GM21717 (cell line): ENCODE results near the gene PLTP.
"Not testable (repeated sequence)": the region's sequence is repeated elsewhere in the genome, so short reads cannot be mapped to it uniquely, and the experiment has no call there.

Source experiments
- ATAC-seq: cut with Tn5 transposase; IDR thresholded peaks from one replicate; pipeline ENCODE4 v1.9.1; 2021; ENCODE audit warnings: mild to moderate bottlenecking, moderate library complexity; ENCODE audit not compliant: unreplicated experiment

Gene PLTP

DNA sequence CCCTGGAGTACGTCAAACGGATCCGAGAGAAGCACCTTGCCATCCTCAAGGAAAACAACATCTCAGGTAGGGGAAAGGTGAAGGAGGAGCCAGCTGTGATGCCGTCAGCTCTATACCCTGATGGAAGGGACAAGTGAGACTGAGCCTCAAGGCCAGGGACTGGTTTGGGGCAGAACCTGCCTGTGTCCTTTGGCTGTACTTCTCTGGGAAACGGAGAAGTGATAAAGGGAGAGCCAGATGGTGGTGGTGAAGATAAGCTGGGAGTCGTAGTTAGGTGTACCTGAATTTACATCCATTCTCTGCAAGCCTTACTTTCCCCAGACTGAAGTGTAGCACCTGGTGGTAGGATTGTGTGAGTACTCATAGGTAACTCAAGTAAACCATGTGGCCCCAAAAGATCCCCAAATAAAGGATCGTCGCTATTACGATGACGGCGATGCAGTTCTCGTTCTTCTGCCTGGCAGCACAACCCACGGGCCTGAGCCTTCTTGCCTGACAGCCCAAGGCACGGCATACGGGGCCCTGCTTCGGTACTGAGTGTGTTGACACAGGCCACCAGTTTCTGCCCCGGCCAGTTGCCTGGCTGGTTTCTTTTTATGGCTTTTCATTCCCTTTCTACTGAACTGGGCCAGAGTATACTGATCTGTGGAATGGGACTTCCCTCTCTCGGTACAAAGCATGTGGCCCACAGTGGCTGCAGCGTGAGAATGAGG is 33.2 kb upstream of the PLTP start:
- ATAC-seq, result no peak

DNA sequence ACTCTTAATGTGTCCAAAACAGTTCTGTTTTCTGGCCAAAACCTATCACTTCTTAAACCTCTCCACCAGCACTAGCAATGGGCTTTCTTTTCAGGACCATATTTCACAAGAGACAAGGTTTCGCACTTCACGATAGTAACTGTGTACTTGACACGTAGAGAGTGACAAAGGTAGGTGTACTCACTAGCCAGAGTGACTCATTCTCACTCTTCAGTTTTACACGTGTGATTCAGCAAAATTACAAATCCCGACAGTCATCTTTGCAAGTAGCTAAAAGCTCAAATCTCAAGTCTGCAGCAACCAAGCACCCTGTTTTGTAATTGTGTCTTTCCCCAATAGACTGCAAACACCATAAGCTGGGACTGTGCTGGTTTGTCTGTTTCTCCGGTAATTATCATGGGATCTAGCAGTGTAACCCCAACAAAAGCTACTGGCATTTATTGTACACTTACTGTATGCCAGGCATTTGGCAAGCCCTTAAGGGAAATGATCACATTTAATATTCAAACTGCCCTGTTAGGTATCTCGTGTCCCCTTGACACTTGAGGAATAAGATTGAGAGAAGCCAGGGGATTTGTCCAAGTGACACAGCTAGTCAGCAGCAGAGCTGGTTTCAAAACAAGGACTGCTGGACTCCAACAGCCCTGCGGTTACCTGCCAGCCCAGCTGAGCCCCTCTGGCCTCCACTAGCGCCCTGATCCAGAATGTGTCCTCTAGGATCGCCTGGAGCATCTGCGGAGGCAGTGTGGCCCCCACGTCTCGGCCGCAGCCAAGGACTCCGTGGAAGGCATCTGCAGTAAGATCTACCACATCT is 32.4 kb upstream of the PLTP start:
- no peak for ATAC-seq

DNA sequence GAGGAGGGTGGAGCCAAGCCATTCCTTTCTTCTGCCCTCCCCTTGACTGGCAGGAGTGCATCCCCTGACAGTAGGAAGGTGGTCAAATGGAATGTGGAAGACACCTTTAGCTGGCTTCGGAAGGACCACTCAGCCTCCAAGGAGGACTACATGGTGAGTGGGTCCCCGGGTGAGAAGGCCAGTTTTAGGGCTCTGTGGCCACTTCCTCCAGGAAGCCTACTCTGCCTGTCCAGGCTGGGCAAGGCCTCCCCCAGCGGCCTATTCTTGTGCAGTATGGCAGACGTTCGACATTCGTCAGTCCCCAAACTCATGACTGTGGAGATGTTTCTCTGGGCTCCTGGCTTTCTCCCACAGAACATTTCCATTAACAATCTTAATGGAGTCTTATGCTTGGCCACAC is 31.7 kb upstream of the PLTP start:
- no peak for ATAC-seq

DNA sequence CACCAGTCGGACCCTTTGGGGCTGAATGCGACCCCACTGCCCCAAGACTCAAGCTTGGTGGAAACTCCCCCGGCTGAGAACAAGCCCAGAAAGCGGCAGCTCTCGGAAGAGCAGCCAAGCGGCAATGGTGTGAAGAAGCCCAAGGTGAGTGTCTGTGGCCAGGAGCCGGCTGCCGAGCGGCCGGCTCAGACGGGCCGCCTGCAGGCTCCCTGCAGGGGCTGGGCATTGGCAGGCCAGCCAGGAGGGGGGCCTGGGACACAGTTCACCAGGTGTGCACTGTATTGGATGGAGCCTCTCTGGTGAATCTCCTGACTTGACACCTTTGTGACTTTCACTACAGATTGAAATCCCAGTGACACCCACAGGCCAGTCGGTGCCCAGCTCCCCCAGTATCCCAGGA is 28.5 kb upstream of the PLTP start:
- ATAC-seq, result no peak

DNA sequence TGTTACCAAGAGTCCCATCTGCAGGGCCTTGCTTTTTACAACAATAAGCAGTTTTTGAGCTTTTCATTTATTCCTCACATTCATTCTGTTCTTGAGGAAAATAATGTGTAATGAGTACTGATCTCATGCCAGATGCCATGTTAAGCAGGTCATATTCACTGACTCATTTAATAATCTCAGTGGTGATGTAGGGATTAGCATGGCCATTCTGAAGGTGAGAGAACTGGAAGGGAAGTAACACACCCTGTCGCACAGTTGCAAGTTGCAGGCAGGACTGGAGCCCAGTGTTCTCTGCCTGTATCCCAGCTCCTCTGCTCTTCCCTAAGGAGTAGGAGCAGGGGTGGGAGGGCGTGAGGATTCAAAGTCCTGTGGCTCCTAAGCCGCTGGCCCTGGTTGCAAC is 28.1 kb upstream of the PLTP start:
- ATAC-seq, result no peak

DNA sequence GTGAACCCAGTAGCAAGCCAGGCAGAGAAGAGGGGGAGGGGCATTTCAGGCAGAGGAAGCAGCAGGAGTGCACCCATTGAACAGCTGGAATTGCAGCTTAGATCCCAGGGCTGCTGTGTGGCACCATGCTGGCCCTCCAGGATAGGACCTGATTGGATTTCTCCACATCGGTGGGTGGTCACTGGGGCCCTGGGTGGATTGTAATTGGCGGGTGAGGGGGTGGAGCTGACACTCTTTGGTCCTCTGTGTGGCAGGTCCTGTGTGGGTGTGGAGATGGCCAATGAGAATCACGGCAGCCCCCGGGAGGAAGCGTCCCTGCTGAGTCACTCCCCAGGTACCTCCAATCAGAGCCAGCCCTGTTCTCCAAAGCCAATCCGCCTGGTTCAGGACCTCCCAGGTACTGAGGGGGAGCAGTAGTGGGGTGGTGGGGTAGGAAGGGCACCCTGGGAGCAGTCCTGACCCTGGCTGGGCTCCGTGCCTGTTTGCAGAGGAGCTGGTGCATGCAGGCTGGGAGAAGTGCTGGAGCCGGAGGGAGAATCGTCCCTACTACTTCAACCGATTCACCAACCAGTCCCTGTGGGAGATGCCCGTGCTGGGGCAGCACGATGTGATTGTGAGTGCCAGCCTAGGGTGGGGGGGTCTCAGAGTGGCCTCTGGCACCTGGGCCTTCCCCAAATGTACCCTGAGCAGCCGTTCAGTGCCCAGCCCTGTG is 26.9 kb upstream of the PLTP start:
- ATAC-seq, result no peak

DNA sequence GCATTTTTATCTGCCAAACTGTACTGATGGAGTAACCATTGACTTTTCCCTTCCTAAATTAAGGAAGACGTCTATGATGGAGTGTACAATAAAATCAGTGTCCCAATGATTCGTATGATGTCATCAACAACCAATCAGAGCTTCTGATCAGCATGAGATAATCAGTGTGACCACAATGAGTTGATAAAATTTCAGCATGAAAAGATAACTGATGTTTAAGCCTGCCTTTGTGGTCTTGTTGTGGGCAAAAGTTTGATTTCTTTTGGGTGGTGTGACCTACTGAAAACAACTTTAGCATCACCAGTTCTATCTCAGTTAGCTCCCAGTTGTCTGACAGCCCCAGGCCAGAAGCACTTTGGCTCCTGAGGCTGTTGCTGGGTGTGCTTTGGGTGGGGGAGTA is 25.8 kb upstream of the PLTP start:
- no peak for ATAC-seq

DNA sequence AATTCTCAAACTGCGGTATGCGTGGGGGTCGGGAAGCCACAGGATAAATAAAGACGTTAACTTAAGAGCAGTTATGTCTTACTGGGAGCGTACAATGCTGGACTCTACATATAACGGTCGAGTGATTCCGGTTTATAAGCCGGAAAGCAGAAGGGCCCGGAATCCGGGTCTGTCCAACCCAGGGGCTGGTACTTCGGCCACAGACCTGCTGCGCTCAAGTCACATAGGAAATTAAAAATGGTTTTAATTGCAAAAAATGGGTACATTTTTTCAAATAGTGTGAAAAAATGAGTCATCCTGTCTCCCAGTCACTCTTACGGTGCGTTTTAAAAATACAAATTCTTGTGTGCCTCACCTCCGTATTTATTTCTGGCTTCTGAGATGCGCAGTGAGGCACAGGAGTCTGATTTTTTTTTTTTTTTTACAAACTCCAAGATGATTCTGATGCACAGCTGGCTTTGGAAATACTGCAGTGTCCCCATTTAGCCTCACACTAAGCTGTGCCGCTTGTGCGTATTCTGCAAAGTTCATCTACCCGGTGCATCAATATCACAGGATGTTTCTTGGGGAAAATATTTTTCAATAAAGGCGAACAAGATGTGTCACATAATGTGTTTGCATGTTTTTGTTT is 23.6 kb upstream of the PLTP start:
- ATAC-seq, result peak; percentile 17

DNA sequence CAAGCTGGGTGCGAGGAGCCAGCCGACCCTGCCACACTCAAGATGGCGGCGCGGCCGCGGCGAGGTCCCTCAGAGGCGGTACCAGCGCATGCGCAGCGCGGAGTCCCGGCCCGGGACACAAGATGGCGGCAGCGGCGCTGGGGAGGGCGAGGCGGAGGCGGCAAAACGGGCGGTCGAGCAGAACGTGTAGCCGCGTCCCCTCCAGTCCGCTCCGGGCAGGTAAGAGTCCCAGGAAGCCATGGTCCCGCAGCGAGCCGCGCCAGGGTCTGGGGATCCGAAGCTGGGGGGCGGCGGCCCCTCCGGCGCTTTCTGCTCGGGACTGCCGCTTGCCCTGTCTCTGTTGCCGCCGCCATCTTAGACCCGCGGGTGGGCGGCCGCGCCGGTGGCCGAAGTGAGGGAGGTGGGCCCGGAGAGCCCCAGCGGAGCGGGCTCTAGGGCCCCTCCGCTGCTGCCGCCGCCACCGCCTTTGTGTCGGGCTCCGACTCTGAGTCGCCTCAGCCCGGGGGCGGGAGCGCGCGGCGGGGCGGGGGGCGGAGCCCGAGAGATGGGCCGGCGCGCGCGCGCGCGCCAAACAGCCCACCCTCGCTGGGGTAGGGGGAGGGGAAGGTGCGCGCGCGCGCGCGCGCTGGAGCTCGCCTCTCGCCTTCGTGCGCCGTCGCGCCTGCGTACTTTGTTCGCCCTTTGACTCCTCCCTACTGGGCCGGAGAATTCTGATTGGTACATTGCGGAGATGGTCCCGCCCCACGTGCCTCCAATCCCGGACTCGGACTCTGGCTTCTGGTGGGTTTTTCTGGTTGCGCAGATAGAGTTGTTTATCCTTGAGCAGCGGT is 22.8 kb upstream of the PLTP start, which contains the start of gene PCIF1:
Gene PCIF1, plus strand, starts transcription at position 98 of the 830 bp plus-strand sequence. CDS start 4,317 bp downstream, outside the sequence.
- peak; percentile 62 for ATAC-seq

DNA sequence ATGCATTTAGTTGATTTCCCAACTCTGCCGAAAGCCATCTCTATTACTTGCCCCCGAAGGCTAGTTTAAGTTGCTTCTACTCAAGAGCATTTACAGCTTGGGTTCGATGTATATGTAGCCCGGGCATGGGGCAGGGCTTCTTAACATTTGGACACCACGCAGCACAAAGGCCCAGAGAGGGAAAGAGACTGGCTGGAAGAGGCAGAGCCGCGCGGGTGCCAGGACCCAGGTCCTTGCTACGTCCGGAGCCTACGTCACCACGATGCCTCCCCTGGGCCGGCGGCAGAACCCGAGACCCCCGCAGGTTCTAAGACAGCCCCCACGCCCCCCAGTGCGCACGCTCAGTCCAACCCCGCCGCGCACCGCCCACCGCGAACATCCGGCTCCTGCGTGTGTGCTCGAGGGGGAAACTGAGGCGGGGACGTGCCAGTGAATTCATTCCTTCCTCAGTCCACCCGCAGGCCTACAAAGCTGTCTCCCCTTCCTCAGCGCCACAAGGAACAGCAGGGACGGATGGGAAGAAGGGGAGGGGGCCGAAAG is 22.2 kb upstream of the PLTP start:
- peak; percentile 27 for ATAC-seq

DNA sequence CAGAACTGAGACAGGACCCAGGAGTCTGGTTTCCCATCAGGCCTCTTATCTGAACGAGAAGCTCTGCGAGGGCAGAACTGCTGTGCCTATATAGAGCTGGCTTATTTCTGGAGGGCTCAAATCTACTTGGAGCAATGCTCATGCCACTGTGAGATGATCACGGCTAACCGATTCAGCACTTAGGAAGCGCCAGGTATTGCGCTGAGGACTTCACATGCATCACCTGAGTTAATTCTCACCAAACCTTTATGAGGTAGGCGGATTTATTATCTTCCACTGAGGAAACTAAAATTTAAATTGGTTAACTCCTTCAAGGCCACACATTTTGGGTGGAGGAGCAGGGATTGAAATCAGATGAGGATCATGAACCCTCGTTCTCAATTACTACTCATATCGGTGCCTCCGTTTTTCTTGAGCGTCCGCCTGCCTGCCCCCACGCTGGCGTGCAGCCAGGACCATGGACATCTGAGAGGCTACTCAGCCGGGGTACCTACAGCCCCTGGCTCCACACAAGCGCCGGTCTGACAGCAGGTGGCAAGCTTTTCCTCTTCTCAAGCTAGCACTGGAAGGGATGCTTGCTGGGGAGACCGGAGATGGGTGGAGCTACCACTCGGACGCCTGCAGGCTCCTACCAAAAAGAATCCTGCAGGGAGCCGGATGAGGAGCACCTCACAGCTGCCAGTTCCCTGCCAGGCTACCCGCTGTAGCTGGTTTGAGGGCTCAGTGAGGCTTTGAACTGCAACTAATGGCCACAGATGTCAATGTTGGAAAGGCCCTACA is 21.5 kb upstream of the PLTP start:
- peak; percentile 31 for ATAC-seq

DNA sequence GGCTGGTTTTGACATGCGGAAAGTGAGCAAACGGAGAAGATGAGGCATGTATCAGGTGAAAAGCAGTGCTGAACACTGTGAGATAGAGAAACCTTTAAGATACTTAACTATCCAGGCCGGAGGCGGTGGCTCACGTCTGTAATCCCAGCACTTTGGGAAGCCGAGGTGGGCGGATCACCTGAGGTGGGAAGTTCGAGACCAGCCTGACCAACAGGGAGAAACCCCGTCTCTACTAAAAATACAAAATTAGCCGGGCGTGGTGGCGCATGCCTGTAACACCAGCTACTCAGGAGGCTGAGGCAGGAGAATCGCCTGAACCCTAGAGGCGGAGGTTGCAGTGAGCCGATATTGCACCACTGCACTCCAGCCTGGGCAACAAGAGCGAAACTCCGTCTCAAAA is 19.7 kb upstream of the PLTP start:
- not testable (repeated sequence) for ATAC-seq

DNA sequence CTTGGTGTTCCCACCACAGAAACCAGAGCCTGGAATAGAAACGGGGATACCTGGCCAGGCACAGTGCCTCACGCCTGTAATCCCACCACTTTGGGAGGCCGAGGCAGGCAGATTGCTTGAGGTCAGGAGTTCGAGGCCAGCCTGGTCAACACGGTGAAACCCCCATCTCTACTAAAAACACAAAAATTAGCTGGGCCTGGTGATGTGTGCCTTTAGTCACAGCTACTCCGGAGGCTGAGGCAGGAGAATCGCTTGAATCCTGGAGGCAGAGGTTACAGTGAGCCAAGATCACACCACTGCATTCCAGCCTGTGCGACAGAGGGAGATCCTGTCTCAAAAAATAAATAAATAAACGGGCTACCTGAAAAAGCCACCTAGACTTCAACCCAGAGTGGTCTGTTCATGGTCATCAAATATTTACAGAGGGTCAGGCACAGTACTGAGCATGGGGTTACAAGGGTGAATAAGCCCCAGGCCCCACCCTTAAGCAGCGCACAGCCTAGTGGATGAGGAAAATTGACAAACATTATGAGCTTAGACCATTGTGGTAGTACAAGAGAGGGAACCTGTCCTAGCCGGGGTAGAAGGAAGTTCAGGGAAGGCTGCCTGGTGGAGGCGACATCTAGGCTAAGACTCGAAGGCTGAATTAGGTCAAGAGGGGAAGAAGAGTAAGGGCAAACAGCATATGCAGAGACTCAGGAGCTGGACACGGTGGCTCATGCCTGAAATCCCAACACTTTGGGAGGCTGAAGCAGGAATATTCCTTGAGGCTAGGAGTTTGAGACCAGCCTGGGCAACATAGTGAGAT is 15.3 kb upstream of the PLTP start:
- ATAC-seq, result no peak

DNA sequence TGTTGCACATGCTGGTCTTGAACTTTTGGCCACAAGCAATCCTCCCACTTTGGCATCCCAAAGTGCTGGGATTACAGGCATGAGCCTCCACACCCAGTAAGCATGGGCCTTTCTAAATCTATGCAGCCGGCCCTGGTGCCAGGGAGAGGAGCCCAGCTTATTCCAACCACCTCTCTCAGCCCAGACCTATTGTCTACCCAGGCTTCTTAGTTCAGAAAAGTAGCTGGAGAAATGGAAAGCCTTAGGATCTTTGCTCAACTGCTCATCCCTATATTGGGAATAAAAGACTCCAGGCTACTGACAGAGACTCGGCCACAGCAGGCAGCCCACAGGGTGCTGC is 14.7 kb upstream of the PLTP start:
- ATAC-seq, result no peak

DNA sequence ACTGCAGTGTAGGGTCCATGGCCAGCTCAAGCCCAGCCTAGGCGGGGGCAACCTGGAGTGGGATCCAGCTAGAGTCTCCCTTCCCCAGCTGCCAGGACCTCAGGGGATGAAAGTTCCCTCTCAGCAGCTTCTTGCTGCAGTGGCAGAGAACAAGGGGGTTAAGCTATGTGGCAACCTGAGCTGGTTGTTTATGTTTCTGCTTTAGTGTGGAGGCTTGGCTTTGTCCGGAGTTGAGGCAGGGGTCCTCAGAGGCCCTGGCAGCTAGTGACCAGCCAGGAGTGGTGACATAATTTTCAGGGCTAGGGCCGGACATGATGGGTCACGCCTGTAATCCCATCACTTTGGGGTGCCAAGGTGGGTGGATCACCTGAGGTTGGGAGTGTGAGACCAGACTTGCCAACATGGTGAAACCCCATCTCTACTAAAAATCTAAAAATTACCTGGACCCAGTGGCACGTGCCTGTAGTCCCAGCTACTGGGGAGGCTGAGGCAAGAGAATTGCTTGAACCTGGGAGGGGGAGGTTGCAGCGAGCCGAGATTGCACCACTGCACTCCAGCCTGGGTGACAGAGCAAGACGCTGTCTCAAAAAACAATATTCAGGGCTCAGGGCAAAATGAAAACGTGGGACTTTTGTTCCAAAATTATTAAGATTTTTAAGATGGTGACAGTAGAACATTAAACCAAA is 14.0 kb upstream of the PLTP start:
- no peak for ATAC-seq

DNA sequence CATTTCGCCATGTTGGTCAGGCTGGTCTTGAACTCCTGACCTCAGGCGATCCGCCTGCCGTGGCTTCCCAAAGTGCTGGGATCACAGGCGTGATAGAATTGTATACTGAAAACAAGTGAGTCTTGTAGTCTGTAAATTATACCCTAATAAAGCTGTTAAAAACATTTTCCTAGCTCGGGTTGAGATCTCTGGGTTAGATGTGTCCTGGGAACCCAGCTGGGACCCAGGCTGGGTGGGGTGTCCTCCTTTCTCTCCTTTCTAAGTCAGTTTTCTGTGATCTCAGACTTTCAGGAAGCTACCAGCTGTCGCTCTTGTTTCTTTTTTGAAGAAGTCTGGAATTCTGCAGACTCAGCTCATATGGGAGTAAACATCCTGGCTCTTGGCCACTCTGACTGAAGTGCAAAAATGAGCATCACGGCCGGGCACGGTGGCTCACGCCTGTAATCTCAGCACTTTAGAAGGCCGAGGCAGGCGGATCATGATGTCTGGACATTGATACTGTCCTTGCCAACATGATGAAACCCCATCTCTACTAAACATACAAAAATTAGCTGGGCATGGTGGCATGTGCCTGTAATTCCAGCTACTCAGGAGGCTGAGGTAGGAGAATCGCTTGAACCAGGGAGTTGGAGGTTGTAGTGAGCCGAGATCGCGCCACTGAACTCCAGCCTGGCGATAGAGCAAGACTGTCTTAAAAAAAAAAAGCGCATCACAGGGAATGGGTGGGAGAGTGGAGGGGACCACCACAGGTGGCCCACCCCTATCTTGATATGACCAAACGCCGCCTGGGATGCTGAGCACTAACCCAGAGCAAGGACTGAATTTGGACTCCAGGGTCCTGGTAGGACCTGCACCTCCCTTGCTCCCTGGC is 12.7 kb upstream of the PLTP start:
- ATAC-seq, result no peak
